ENCODE results near the gene LPP. TPM values are rescaled to one million over a fixed set of nuclear protein-coding genes. Genes with fewer than 3 reads are reported as not detected.

The LPP gene
- total and polyA plus RNA-seq, 8 donors = 4.9 to 84.4 (median 45.9) TPM

GRCh38 chr3:188153437-188154013, 432 bp upstream of the LPP start:
- DNase-seq (peak in 5 of 6 donors; percentile 85 to 89 (median 86)), FAIRE-seq (no peak), ATAC-seq (peak; percentile 83 to 88 (median 85))
- no peaks in the 10 kb centered on the region for H3K27me3 ChIP-seq
- H3K27ac ChIP-seq = peak overlapping the region; percentile 79 to 96 (median 91)
- peaks cover 17 to 32% (median 18%) of the 10 kb centered on the region in 3 donors for H3K4me1 ChIP-seq
- 1% methylated on average over 31 to 36 of the region's 36 CpGs for WGBS, 2 donors
- no peaks in the 10 kb centered on the region for H3K36me3 ChIP-seq
- intact Hi-C loops (cut with DNase I) = no loop called here
- H3K4me3 ChIP-seq = peak overlapping the region; percentile 70 to 84 (median 78)
- TF ChIP-seq CTCF (IDR thresholded peaks at IDR 0.05) = no peak
- no peaks in the 10 kb centered on the region for H3K9me3 ChIP-seq

GRCh38 chr3:188154809-188155574, 1.0 kb downstream of the LPP start:
- H3K36me3 ChIP-seq = no peaks in the 10 kb centered on the region
- peak overlapping the region; percentile 79 to 96 (median 91) for H3K27ac ChIP-seq
- H3K4me1 ChIP-seq = peaks cover 17 to 41% (median 27%) of the 10 kb centered on the region in 3 donors
- WGBS, 2 donors = 36 to 42% methylated on average over 8 of the region's 8 CpGs
- ATAC-seq (no peak), DNase-seq (no peak), FAIRE-seq (no peak)
- H3K27me3 ChIP-seq = no peaks in the 10 kb centered on the region
- H3K9me3 ChIP-seq = no peaks in the 10 kb centered on the region
- no peak for TF ChIP-seq CTCF (IDR thresholded peaks at IDR 0.05)
- intact Hi-C loops (cut with DNase I) = loop anchor here in 1 of 3 donors (5.0 kb wide), 1 partner anchor 797 kb away; no protein-coding TSS in a partner anchor
- peak overlapping the region; percentile 70 to 84 (median 78) for H3K4me3 ChIP-seq

GRCh38 chr3:188156056-188156455, 2.1 kb downstream of the LPP start:
- Histone ChIP-seq H3K36me3 (no peaks in the 10 kb centered on the region), H3K9me3 (no peaks in the 10 kb centered on the region), H3K4me3 (no peak overlapping the region), H3K4me1 (peaks cover 17 to 45% (median 27%) of the 10 kb centered on the region in 3 donors), H3K27ac (no peak overlapping the region), H3K27me3 (no peaks in the 10 kb centered on the region)
- intact Hi-C loops (cut with DNase I) = loop anchor here in 1 of 3 donors (5.0 kb wide), 1 partner anchor 796 kb away; no protein-coding TSS in a partner anchor
- no peak for TF ChIP-seq CTCF (IDR thresholded peaks at IDR 0.05)
- FAIRE-seq = no peak
- DNase-seq = no peak
- ATAC-seq = no peak
- WGBS, 2 donors = 90 to 95% methylated on average over 2 of the region's 2 CpGs

GRCh38 chr3:188157407-188157806, 3.5 kb downstream of the LPP start:
- no peaks in the 10 kb centered on the region for H3K36me3 ChIP-seq
- ATAC-seq (no peak), FAIRE-seq (no peak), DNase-seq (no peak)
- WGBS, 2 donors = 81 to 85% methylated on average over 6 of the region's 6 CpGs
- peaks cover 17 to 45% (median 27%) of the 10 kb centered on the region in 3 donors for H3K4me1 ChIP-seq
- no peak overlapping the region for H3K27ac ChIP-seq
- intact Hi-C loops (cut with DNase I) = loop anchor here in 1 of 3 donors (5.0 kb wide), 1 partner anchor 795 kb away; no protein-coding TSS in a partner anchor
- no peak overlapping the region for H3K4me3 ChIP-seq
- H3K27me3 ChIP-seq = no peaks in the 10 kb centered on the region
- no peaks in the 10 kb centered on the region for H3K9me3 ChIP-seq
- TF ChIP-seq CTCF (IDR thresholded peaks at IDR 0.05) = no peak
